Endothelial cell of umbilical vein (primary cell): Measurements from ENCODE around the gene NR5A1.

Source experiments
- CTCF ChIP-seq, 2 donors: IDR thresholded peaks; 1 replicate in 1 of 2; 2 replicates in 1 of 2; pipeline ENCODE4 v1.5.1; 2011; ENCODE audit warnings: low read length in 2 of 2, mild to moderate bottlenecking in 2 of 2, moderate library complexity in 2 of 2, control low read depth in 1 of 2, inconsistent platforms in 1 of 2, low read depth in 1 of 2; ENCODE audit not compliant: insufficient read depth in 1 of 2; ENCODE audit errors: extremely low read depth in 1 of 2
- EZH2 ChIP-seq: IDR thresholded peaks from 2 replicates; pipeline ENCODE4 v1.6.1; 2012; ENCODE audit warnings: borderline replicate concordance, low read depth, mild to moderate bottlenecking, moderate library complexity, low read length, inconsistent platforms; ENCODE audit not compliant: severe bottlenecking
- MYC ChIP-seq: IDR thresholded peaks from one replicate; pipeline ENCODE4 v1.6.1; 2011; ENCODE audit warnings: mild to moderate bottlenecking, low read depth, low read length
- TF ChIP-seq, protein P1 (sequence below): IDR thresholded peaks from 2 replicates; pipeline ENCODE4 v1.6.1; 2011; ENCODE audit not compliant: insufficient read depth, insufficient read length

GRCh38 chr9:124492818-124493217, 14.4 kb downstream of the NR5A1 start:
- TF ChIP-seq EZH2 (no peak), CTCF (IDR thresholded peaks at IDR 0.05; ENCODE audit: extremely low read depth in 1 of 2, insufficient read depth in 1 of 2, low read depth in 1 of 2, low read length in 2 of 2) (no peak), MYC (no peak)
- TF ChIP-seq, protein P1, sequence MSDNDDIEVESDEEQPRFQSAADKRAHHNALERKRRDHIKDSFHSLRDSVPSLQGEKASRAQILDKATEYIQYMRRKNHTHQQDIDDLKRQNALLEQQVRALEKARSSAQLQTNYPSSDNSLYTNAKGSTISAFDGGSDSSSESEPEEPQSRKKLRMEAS: no peak
